ENCODE results near the gene DYNLRB1. TPM values are rescaled to one million over a fixed set of nuclear protein-coding genes. Genes with fewer than 3 reads are reported as not detected.

The DYNLRB1 gene
- total RNA-seq, 4 donors from 2014 or later, result 158 to 258 (median 209) TPM

- peak; percentile 93 for ATAC-seq
- H3K4me1 ChIP-seq, result peaks cover 7 to 91% (median 37%) of the 10 kb centered on the region in 3 donors
- H3K9me3 ChIP-seq, result no peaks in the 10 kb centered on the region
- peak overlapping the region; percentile 68 to 88 (median 84) for H3K27ac ChIP-seq
- 5 to 11% methylated on average over 7 to 8 of the region's 14 CpGs for WGBS, 2 donors (ENCODE audit: low coverage in 1 of 2)
- TF ChIP-seq CTCF (IDR thresholded peaks at IDR 0.05) (no peak), POLR2AphosphoS5 (IDR thresholded peaks at IDR 0.05) (peak; percentile 87)
- peaks cover 0 to 48% of the 10 kb centered on the region in 2 donors for H3K36me3 ChIP-seq
- no peaks in the 10 kb centered on the region for H3K27me3 ChIP-seq
- no peak overlapping the region for H3K4me3 ChIP-seq
These were observed 9.6 kb downstream of the DYNLRB1 start for GRCh38 chr20:34525709-34526416.

- WGBS, 2 donors (ENCODE audit: low coverage in 1 of 2), result 42 to 65% methylated on average over 2 to 4 of the region's 5 CpGs
- peaks cover 7 to 91% (median 37%) of the 10 kb centered on the region in 3 donors for H3K4me1 ChIP-seq
- no peak overlapping the region for H3K4me3 ChIP-seq
- H3K9me3 ChIP-seq, result no peaks in the 10 kb centered on the region
- peaks cover 0 to 49% of the 10 kb centered on the region in 2 donors for H3K36me3 ChIP-seq
- TF ChIP-seq CTCF (IDR thresholded peaks at IDR 0.05), result no peak
- no peak for TF ChIP-seq POLR2AphosphoS5 (IDR thresholded peaks at IDR 0.05)
- TF ChIP-seq POLR2A (IDR thresholded peaks at IDR 0.05), result no peak
- no peak for TF ChIP-seq EP300 (IDR thresholded peaks at IDR 0.05)
- no peaks in the 10 kb centered on the region for H3K27me3 ChIP-seq
- no peak for ATAC-seq
- H3K27ac ChIP-seq, result peak overlapping the region; percentile 52 to 88 (median 84)
These were observed 10.2 kb downstream of the DYNLRB1 start for GRCh38 chr20:34526466-34526865.

- H3K4me3 ChIP-seq, result no peak overlapping the region
- H3K4me1 ChIP-seq, result peaks cover 7 to 91% (median 37%) of the 10 kb centered on the region in 3 donors
- H3K9me3 ChIP-seq, result no peaks in the 10 kb centered on the region
- H3K27me3 ChIP-seq, result no peaks in the 10 kb centered on the region
- no peak for ATAC-seq
- H3K36me3 ChIP-seq, result peaks cover 0 to 54% of the 10 kb centered on the region in 2 donors
- 67 to 87% methylated on average over 2 to 10 of the region's 10 CpGs for WGBS, 2 donors (ENCODE audit: low coverage in 1 of 2)
- H3K27ac ChIP-seq, result peak overlapping the region in 3 of 4 donors; percentile 81 to 88 (median 87)
- TF ChIP-seq EP300 (IDR thresholded peaks at IDR 0.05), result no peak
- no peak for TF ChIP-seq POLR2AphosphoS5 (IDR thresholded peaks at IDR 0.05)
These were observed 10.8 kb downstream of the DYNLRB1 start for GRCh38 chr20:34527016-34527415.

GRCh38 chr20:34528921-34529297 lies 12.7 kb downstream of the DYNLRB1 start:
- Histone ChIP-seq H3K27ac (peak overlapping the region in 3 of 4 donors; percentile 26 to 53 (median 44)), H3K4me1 (peaks cover 7 to 86% (median 25%) of the 10 kb centered on the region in 3 donors)
- no peak for ATAC-seq

GRCh38 chr20:34529742-34530141 lies 13.5 kb downstream of the DYNLRB1 start:
- Histone ChIP-seq H3K27me3 (no peaks in the 10 kb centered on the region), H3K9me3 (no peaks in the 10 kb centered on the region), H3K27ac (peak overlapping the region in 2 of 4 donors; percentile 5 to 44), H3K4me1 (peaks cover 7 to 77% (median 20%) of the 10 kb centered on the region in 3 donors), H3K4me3 (no peak overlapping the region), H3K36me3 (peaks cover 0 to 82% of the 10 kb centered on the region in 2 donors)
- ATAC-seq, result no peak
- WGBS, 2 donors (ENCODE audit: low coverage in 1 of 2), result 50 to 83% methylated on average over 1 to 2 of the region's 3 CpGs
- TF ChIP-seq POLR2AphosphoS5 (IDR thresholded peaks at IDR 0.05) (no peak), EP300 (IDR thresholded peaks at IDR 0.05) (no peak), POLR2A (IDR thresholded peaks at IDR 0.05) (no peak), CTCF (IDR thresholded peaks at IDR 0.05) (no peak)

More at GRCh38 chr20:34528921-34529297, 12.7 kb downstream of the DYNLRB1 start:
- Histone ChIP-seq H3K4me3 (no peak overlapping the region), H3K27me3 (no peaks in the 10 kb centered on the region), H3K36me3 (peaks cover 0 to 73% of the 10 kb centered on the region in 2 donors), H3K9me3 (no peaks in the 10 kb centered on the region)
- TF ChIP-seq CTCF (IDR thresholded peaks at IDR 0.05), result peak in 1 of 4 experiments; percentile 17
- no peak for TF ChIP-seq EP300 (IDR thresholded peaks at IDR 0.05)
- WGBS, 2 donors (ENCODE audit: low coverage in 1 of 2), result 52% methylated on average over 5 of the region's 5 CpGs; no CpG with 5 or more reads in 1 of the 2 donors
